ENCODE results near the gene CAMP. TPM values are rescaled to one million over a fixed set of nuclear protein-coding genes. Genes with fewer than 3 reads are reported as not detected.
A peak's percentile ranks its signal among the peaks of the same experiment; 100 is the strongest.

CAMP gene
- total RNA-seq, 1 donor from 2014 or later, result not detected

DNA sequence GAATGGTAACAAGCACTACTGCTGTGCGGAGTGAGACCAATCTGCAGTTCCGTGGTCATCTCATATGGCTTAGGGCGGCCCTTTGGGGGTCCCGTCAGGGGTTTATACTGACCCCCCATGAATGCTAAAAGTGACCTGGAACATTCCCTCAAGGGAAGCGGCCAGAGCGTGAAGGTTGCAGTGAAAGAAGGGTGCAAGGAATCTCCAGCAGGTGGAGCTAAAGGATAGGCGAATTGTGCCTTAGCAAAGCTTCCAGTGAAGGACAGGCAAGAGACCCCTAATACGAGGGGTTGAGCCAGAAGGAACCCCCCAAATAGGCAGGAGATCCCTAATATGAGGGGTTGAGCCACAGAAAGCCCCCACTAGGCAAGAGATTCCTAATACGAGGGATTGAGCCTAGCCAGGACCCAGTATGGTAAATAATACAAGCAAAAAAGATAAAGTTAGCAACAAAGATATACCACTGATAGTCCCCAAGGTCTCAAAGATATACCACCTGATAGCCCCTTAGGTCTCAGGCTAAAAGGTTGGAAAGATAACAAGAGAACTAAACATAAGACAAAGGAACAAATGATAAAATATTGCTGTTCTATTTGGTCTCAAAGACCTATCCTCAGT lies 50.4 kb downstream of the CAMP start:
- H3K4me3 Mint-ChIP-seq (ENCODE audit: unreplicated experiment), result no peak overlapping the region
- no peak overlapping the region for H3K27ac Mint-ChIP-seq (ENCODE audit: unreplicated experiment)
- DNase-seq (ENCODE audit: low spot score), result no peak
- H3K4me1 Mint-ChIP-seq (ENCODE audit: low read depth), result no peaks in the 10 kb centered on the region
- no peaks in the 10 kb centered on the region for H3K9me3 Mint-ChIP-seq (ENCODE audit: low read depth)
- H3K27me3 Mint-ChIP-seq (ENCODE audit: low read depth), result peaks cover 2% of the 10 kb centered on the region
- peaks cover 4% of the 10 kb centered on the region for H3K36me3 Mint-ChIP-seq (ENCODE audit: low read depth)
- TF ChIP-seq, protein P1, sequence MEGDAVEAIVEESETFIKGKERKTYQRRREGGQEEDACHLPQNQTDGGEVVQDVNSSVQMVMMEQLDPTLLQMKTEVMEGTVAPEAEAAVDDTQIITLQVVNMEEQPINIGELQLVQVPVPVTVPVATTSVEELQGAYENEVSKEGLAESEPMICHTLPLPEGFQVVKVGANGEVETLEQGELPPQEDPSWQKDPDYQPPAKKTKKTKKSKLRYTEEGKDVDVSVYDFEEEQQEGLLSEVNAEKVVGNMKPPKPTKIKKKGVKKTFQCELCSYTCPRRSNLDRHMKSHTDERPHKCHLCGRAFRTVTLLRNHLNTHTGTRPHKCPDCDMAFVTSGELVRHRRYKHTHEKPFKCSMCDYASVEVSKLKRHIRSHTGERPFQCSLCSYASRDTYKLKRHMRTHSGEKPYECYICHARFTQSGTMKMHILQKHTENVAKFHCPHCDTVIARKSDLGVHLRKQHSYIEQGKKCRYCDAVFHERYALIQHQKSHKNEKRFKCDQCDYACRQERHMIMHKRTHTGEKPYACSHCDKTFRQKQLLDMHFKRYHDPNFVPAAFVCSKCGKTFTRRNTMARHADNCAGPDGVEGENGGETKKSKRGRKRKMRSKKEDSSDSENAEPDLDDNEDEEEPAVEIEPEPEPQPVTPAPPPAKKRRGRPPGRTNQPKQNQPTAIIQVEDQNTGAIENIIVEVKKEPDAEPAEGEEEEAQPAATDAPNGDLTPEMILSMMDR (IDR thresholded peaks at IDR 0.05), result peak; percentile 90

DNA sequence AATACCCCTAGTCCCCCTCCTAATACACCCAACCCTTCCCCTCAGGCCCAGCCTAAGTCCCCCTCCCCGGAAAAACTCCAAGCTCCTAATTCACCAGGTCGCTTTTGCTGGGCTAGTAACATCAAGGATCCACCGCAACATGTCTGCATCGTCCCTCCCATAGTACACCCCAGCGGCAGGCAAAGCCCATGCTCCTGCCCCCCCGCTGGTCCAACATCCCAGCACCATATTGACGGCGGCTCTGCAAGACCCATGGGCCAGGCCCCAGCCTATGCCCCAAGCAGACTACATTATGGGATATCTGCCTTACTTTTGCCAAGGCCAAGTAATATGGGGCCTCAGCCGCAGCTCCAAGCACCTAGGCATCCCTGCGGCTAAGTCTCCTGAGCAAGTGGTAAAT lies 51.2 kb downstream of the CAMP start:
- Mint-ChIP-seq H3K27ac (ENCODE audit: unreplicated experiment) (no peak overlapping the region), H3K4me1 (ENCODE audit: low read depth) (no peaks in the 10 kb centered on the region), H3K36me3 (ENCODE audit: low read depth) (peaks cover 4% of the 10 kb centered on the region), H3K27me3 (ENCODE audit: low read depth) (peaks cover 2% of the 10 kb centered on the region), H3K4me3 (ENCODE audit: unreplicated experiment) (no peak overlapping the region), H3K9me3 (ENCODE audit: low read depth) (no peaks in the 10 kb centered on the region)
- TF ChIP-seq, protein P1 (IDR thresholded peaks at IDR 0.05), result no peak
- DNase-seq (ENCODE audit: low spot score), result no peak

Small RNA genes lying within 50 kb of the gene (microRNA-seq; reads per million reads assigned to microRNA genes)
- 10.5 reads per million, percentile 23 among the genes with 10 or more reads in this experiment for gene MIR4443 (ENCODE audit: borderline number of aligned reads)

Other genes with a start within 250 kb of the CAMP start
- gene MAP4, start 207.1 kb upstream of the CAMP start, total RNA-seq, result 376 to 414 TPM (median 401 TPM) in 3 replicates
- gene CDC25A, start 35.1 kb upstream of the CAMP start, total RNA-seq, result 2.6 to 7.0 TPM (median 2.7 TPM) in 3 replicates
- gene ZNF589, start 17.6 kb downstream of the CAMP start, total RNA-seq, result 7.7 to 9.4 TPM (median 8.0 TPM) in 3 replicates
- gene NME6, start 77.9 kb downstream of the CAMP start, total RNA-seq, result 16.2 to 26.0 TPM (median 19.0 TPM) in 3 replicates
- not detected in 3 replicates for gene SPINK8, start 110.2 kb downstream of the CAMP start, total RNA-seq
- gene FBXW12, start 148.7 kb downstream of the CAMP start, total RNA-seq, result not detected in 3 replicates
- 63.2 to 115 TPM (median 108 TPM) in 3 replicates for gene PLXNB1, start 206.6 kb downstream of the CAMP start, total RNA-seq
- 13.3 to 25.8 TPM (median 23.9 TPM) in 3 replicates for gene CCDC51, start 216.6 kb downstream of the CAMP start, total RNA-seq
- gene TMA7, start 216.8 kb downstream of the CAMP start, total RNA-seq, result 184 to 243 TPM (median 184 TPM) in 3 replicates
- 8.7 to 10.7 TPM (median 8.8 TPM) in 3 replicates for gene ATRIP, start 223.2 kb downstream of the CAMP start, total RNA-seq

Data from chondrocyte (in vitro differentiated cells).